ENCODE results near the gene TMC6. TPM values are rescaled to one million over a fixed set of nuclear protein-coding genes. Genes with fewer than 3 reads are reported as not detected.

The TMC6 gene
- total RNA-seq, 2 experiments from 2014 or later = 124 to 258 TPM

- Histone ChIP-seq H3K9me2 (ENCODE audit: insufficient read depth, low read length) (no peaks in the 10 kb centered on the region), H3K4me1 (ENCODE audit: insufficient read depth, low read length, poor library complexity, severe bottlenecking) (no peaks in the 10 kb centered on the region), H3K27ac (ENCODE audit: low read depth, low read length, poor library complexity, severe bottlenecking) (no peak overlapping the region), H2AFZ (ENCODE audit: low read length) (no peak overlapping the region), H4K20me1 (ENCODE audit: insufficient read depth, low read length) (no peaks in the 10 kb centered on the region), H3K9me3 (ENCODE audit: low read length) (no peaks in the 10 kb centered on the region), H3K4me2 (ENCODE audit: low read length) (no peak overlapping the region), H3K36me3 (ENCODE audit: insufficient read depth, low read length) (peaks cover 53% of the 10 kb centered on the region), H3K4me3 (ENCODE audit: low read depth, low read length, poor library complexity, severe bottlenecking) (no peak overlapping the region), H3K79me2 (ENCODE audit: insufficient read depth, low read depth, low read length) (no peaks in the 10 kb centered on the region)
- CTCF ChIA-PET (ENCODE audit: unreplicated experiment) = interaction anchor here (1.6 kb wide), 1 partner anchor 14 kb away, joined by 5 read pairs; no protein-coding TSS in a partner anchor
- BruUV-seq (replicated peaks) = no TSS peak
- TF ChIP-seq CTCF (conservative IDR thresholded peaks at IDR 0.05; ENCODE audit: low read length) = peak; percentile 100
- no peak for TF ChIP-seq EZH2phosphoT487 (IDR thresholded peaks at IDR 0.05; ENCODE audit: borderline replicate concordance, low read depth, low read length)
- intact Hi-C loops (cut with micrococcal nuclease; ENCODE audit: unreplicated experiment) = loop anchor here (1.0 to 2.0 kb wide), 4 partner anchors 22 to 139 kb away; no protein-coding TSS in a partner anchor
- POLR2A ChIA-PET = no interaction called here
- DNase-seq (ENCODE audit: low spot score) = peak; percentile 75
These were observed 15.8 kb downstream of the TMC6 start for GRCh38 chr17:78112518-78113471.

- Histone ChIP-seq H3K79me2 (ENCODE audit: insufficient read depth, low read depth, low read length) (no peaks in the 10 kb centered on the region), H3K36me3 (ENCODE audit: insufficient read depth, low read length) (peaks cover 49% of the 10 kb centered on the region), H4K20me1 (ENCODE audit: insufficient read depth, low read length) (no peaks in the 10 kb centered on the region), H3K9me2 (ENCODE audit: insufficient read depth, low read length) (no peaks in the 10 kb centered on the region), H2AFZ (ENCODE audit: low read length) (no peak overlapping the region), H3K27ac (ENCODE audit: low read depth, low read length, poor library complexity, severe bottlenecking) (no peak overlapping the region), H3K9me3 (ENCODE audit: low read length) (no peaks in the 10 kb centered on the region), H3K4me2 (ENCODE audit: low read length) (no peak overlapping the region), H3K4me3 (ENCODE audit: low read depth, low read length, poor library complexity, severe bottlenecking) (no peak overlapping the region), H3K4me1 (ENCODE audit: insufficient read depth, low read length, poor library complexity, severe bottlenecking) (no peaks in the 10 kb centered on the region)
- DNase-seq (ENCODE audit: low spot score) = no peak
- TF ChIP-seq CTCF (conservative IDR thresholded peaks at IDR 0.05; ENCODE audit: low read length) (no peak), EZH2phosphoT487 (IDR thresholded peaks at IDR 0.05; ENCODE audit: borderline replicate concordance, low read depth, low read length) (no peak)
- CTCF ChIA-PET (ENCODE audit: unreplicated experiment) = interaction anchor here (1.6 kb wide), 1 partner anchor 15 kb away, joined by 5 read pairs; no protein-coding TSS in a partner anchor
- no TSS peak for BruUV-seq (replicated peaks)
- POLR2A ChIA-PET = no interaction called here
- intact Hi-C loops (cut with micrococcal nuclease; ENCODE audit: unreplicated experiment) = loop anchor here (1.0 to 2.0 kb wide), 4 partner anchors 22 to 139 kb away; no protein-coding TSS in a partner anchor
These were observed 16.6 kb downstream of the TMC6 start for GRCh38 chr17:78111727-78112517.

Measured in OCI-LY7 (cell line).